WTC11 (cell line): ENCODE results near the gene COBLL1.

Source experiments
- MXD4 ChIP-seq: fragments of 250-450 bp; sonication (Bioruptor Pico); IDR thresholded peaks from 2 replicates; pipeline ENCODE4 v1.8.0; 2021; ENCODE audit warnings: mild to moderate bottlenecking, moderate library complexity, borderline replicate concordance
- TF ChIP-seq, protein P1 (sequence below): sonication (generic); formaldehyde crosslinking; IDR thresholded peaks from 2 replicates; pipeline ENCODE4 v1.8.1; 2023; ENCODE audit warnings: mild to moderate bottlenecking, missing genetic modification reagents
- TF ChIP-seq, protein P2 (sequence below): sonication (generic); formaldehyde crosslinking; IDR thresholded peaks from 2 replicates; pipeline ENCODE4 v1.8.1; 2023; ENCODE audit warnings: mild to moderate bottlenecking, moderate library complexity, missing genetic modification reagents

DNA sequence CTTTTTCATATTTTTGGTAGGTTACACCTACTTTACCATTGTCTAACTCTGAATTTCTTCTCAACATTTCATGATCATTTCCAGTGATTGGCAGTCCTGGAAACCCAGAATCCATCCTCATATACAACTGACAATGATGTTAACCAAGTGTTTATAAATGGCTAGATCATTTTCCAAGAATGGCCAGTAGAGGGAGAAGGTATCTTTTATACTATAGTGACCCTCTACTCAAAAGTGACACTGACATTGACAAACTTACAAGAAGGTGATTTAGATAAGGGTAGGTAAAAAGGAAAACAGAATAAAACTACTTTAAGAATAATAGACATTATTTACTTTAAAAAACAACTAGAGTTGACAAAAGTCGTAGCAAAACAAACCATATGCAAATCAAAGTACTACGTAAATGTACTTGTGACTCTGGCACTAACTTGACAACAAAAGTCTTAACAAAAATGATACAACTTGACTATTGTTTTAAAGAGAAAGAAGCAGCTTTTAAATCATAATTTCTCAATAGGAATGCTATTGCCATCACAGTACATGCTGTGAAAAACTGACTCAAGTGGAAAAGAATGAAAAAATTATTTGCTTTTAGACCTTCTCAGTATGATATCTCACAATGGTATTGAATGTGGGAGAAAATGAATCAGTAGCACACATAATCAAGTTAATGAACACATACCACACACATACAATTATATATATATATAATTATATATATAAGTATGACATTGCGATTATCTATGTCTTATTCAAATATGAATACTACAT is 143.7 kb downstream of the COBLL1 start:
- TF ChIP-seq, protein P1, sequence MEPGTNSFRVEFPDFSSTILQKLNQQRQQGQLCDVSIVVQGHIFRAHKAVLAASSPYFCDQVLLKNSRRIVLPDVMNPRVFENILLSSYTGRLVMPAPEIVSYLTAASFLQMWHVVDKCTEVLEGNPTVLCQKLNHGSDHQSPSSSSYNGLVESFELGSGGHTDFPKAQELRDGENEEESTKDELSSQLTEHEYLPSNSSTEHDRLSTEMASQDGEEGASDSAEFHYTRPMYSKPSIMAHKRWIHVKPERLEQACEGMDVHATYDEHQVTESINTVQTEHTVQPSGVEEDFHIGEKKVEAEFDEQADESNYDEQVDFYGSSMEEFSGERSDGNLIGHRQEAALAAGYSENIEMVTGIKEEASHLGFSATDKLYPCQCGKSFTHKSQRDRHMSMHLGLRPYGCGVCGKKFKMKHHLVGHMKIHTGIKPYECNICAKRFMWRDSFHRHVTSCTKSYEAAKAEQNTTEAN (CRISPR knock-in tag) = no peak
- no peak for TF ChIP-seq MXD4 (CRISPR knock-in tag)
- TF ChIP-seq, protein P2, sequence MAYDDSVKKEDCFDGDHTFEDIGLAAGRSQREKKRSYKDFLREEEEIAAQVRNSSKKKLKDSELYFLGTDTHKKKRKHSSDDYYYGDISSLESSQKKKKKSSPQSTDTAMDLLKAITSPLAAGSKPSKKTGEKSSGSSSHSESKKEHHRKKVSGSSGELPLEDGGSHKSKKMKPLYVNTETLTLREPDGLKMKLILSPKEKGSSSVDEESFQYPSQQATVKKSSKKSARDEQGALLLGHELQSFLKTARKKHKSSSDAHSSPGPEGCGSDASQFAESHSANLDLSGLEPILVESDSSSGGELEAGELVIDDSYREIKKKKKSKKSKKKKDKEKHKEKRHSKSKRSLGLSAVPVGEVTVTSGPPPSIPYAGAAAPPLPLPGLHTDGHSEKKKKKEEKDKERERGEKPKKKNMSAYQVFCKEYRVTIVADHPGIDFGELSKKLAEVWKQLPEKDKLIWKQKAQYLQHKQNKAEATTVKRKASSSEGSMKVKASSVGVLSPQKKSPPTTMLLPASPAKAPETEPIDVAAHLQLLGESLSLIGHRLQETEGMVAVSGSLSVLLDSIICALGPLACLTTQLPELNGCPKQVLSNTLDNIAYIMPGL = no peak
